ENCODE measurements around the gene PSTPIP1. TPM values are rescaled to one million over a fixed set of nuclear protein-coding genes. Genes with fewer than 3 reads are reported as not detected.

PSTPIP1 gene
- total and polyA plus RNA-seq, 9 of the 15 experiments (the other 6 are each of a cell fraction or from before 2014, with no cell fraction given): not detected

- ChIA-PET POLR2A (interaction anchor here (0.8 kb wide), 1 partner anchor 17 kb away, joined by 3 read pairs; no protein-coding TSS in a partner anchor), CTCF (ENCODE audit: low intra/inter-chr PET ratio) (no interaction called here)
- no peaks in the 10 kb centered on the region for H3K36me3 ChIP-seq (ENCODE audit: control insufficient read depth, insufficient read depth, low read length)
- FAIRE-seq: no peak
- H3K9me3 ChIP-seq (replicated peaks; ENCODE audit: control insufficient read depth, insufficient read depth, low read depth, low read length): no peaks in the 10 kb centered on the region
- intact Hi-C loops (cut with micrococcal nuclease): no loop called here
- H3K4me1 ChIP-seq (replicated peaks in 1 of 2; ENCODE audit: control insufficient read depth in 2 of 2, insufficient read depth in 2 of 2, low read length in 2 of 2): peaks cover 0 to 6% of the 10 kb centered on the region in 2 experiments; a peak in 3 of 5 replicates
- TF ChIP-seq IRF2 (CRISPR knock-in tag; IDR thresholded peaks at IDR 0.05): no peak
- no peak for TF ChIP-seq HES1 (IDR thresholded peaks at IDR 0.05; ENCODE audit: low read depth)
- no peak for TF ChIP-seq KLF1 (tag; IDR thresholded peaks at IDR 0.05)
- no peak for TF ChIP-seq STAT5B (CRISPR knock-in tag; IDR thresholded peaks at IDR 0.05)
- TF ChIP-seq E2F3 (CRISPR knock-in tag; IDR thresholded peaks at IDR 0.05): no peak
- TF ChIP-seq ZNF77 (CRISPR knock-in tag; IDR thresholded peaks at IDR 0.05): no peak
- TF ChIP-seq ARNT (IDR thresholded peaks at IDR 0.05): no peak
- no peak for TF ChIP-seq STAT6 (CRISPR knock-in tag; IDR thresholded peaks at IDR 0.05)
- no peak for TF ChIP-seq SRSF1 (IDR thresholded peaks at IDR 0.05; ENCODE audit: low read depth, low read length)
- no peak for TF ChIP-seq NR2C1 (IDR thresholded peaks at IDR 0.05)
- no peak for TF ChIP-seq NR2C1 (tag; IDR thresholded peaks at IDR 0.05)
- TF ChIP-seq PHF8 (IDR thresholded peaks at IDR 0.05; ENCODE audit: borderline replicate concordance, low read length): no peak
- no peak for TF ChIP-seq POLR2H (tag; IDR thresholded peaks at IDR 0.05; ENCODE audit: low read depth)
- no peak for TF ChIP-seq TGIF2 (CRISPR knock-in tag; IDR thresholded peaks at IDR 0.05)
- no peak for TF ChIP-seq KAT8 (IDR thresholded peaks at IDR 0.05; ENCODE audit: low read depth)
- TF ChIP-seq ZBTB9 (CRISPR knock-in tag; IDR thresholded peaks at IDR 0.05): no peak
- TF ChIP-seq MXD1 (CRISPR knock-in tag; IDR thresholded peaks at IDR 0.05; ENCODE audit: borderline replicate concordance, poor library complexity, severe bottlenecking): no peak
- no peak for TF ChIP-seq CHD1 (IDR thresholded peaks at IDR 0.05; ENCODE audit: low read length)
- H3K27me3 ChIP-seq (ENCODE audit: control insufficient read depth in 2 of 2, insufficient read depth in 2 of 2, low read length in 2 of 2): peaks cover 18 to 35% of the 10 kb centered on the region in 2 experiments
- H3K4me3 ChIP-seq: no peak overlapping the region
- H3K4me2 ChIP-seq (ENCODE audit: insufficient read depth, low read length): no peak overlapping the region
- in situ Hi-C loops (cut with MboI): no loop called here
- no peaks in the 10 kb centered on the region for H3K79me2 ChIP-seq (ENCODE audit: control insufficient read depth, insufficient read depth, low read length)
- H4K20me1 ChIP-seq (replicated peaks; ENCODE audit: control insufficient read depth, insufficient read depth, low read length): no peaks in the 10 kb centered on the region
- no peaks in the 10 kb centered on the region for H3K9me1 ChIP-seq (ENCODE audit: control insufficient read depth, insufficient read depth, low read length)
- H2AFZ ChIP-seq (ENCODE audit: low read depth, low read length): no peak overlapping the region
- DNase-seq (ENCODE audit: extremely low read depth in 1 of 4, low spot score in 3 of 4): no peak
- no peak for ATAC-seq
- H3K9ac ChIP-seq (ENCODE audit: insufficient read depth in 1 of 2, low read depth in 2 of 2, low read length in 2 of 2): no peak overlapping the region
- no TSS peak for BruUV-seq (replicated peaks)
- H3K27ac ChIP-seq (ENCODE audit: extremely low read depth, low read depth, low read length): no peak overlapping the region
- WGBS (ENCODE audit: insufficient coverage, low coverage, missing lambda C conversion rate): 11% methylated on average over 3 of the region's 3 CpGs
Measured at GRCh38 chr15:76986743-76987142, 8.2 kb upstream of the PSTPIP1 start.

Data from K562 (cell line).